Spleen (tissue), 11 donors: ENCODE measurements around the gene HGFAC. TPM values are rescaled to one million over a fixed set of nuclear protein-coding genes. Genes with fewer than 3 reads are reported as not detected.

Experiments used
- DNase-seq: peaks from one replicate; pipeline ENCODE4 v3.0.0-alpha.2; 2020
- H3K27ac ChIP-seq, 8 donors: fragments of 200-600 bp; sonication (generic) in 7 of 8; 1 replicate in 4 of 8; 2 replicates in 4 of 8; pipeline versions ENCODE4 v1.5.0 to v1.8.0; 2016 to 2021; ENCODE audit warnings: inconsistent platforms in 4 of 8, mild to moderate bottlenecking in 4 of 8, moderate library complexity in 1 of 8
- H3K27me3 ChIP-seq, 7 donors: fragments of 200-600 bp; sonication (generic) in 6 of 7; replicated peaks in 1 of 7; 1 replicate in 4 of 7; 2 replicates in 3 of 7; pipeline versions ENCODE4 v1.5.0 to v1.8.0; 2016 to 2021; ENCODE audit warnings: inconsistent platforms in 3 of 7, mild to moderate bottlenecking in 1 of 7
- H3K36me3 ChIP-seq, 6 donors: fragments of 200-600 bp; sonication (generic) in 5 of 6; 1 replicate in 4 of 6; 2 replicates in 2 of 6; pipeline versions ENCODE4 v1.5.0 to v1.8.0; 2016 to 2021; ENCODE audit warnings: inconsistent platforms in 2 of 6
- H3K4me1 ChIP-seq, 6 donors: fragments of 200-600 bp; sonication (generic) in 5 of 6; 1 replicate in 3 of 6; 2 replicates in 3 of 6; pipeline versions ENCODE4 v1.5.0 to v1.8.0; 2016 to 2021; ENCODE audit warnings: inconsistent platforms in 3 of 6
- H3K4me3 ChIP-seq, 8 donors: fragments of 200-600 bp; sonication (generic) in 7 of 8; 1 replicate in 4 of 8; 2 replicates in 4 of 8; pipeline versions ENCODE4 v1.5.0 to v1.8.0; 2016 to 2021; ENCODE audit warnings: inconsistent platforms in 4 of 8, mild to moderate bottlenecking in 4 of 8, moderate library complexity in 2 of 8
- H3K9me3 ChIP-seq, 8 donors: fragments of 200-600 bp; sonication (generic) in 7 of 8; 1 replicate in 4 of 8; 2 replicates in 4 of 8; pipeline versions ENCODE4 v1.5.0 to v1.8.0; 2016 to 2021; ENCODE audit warnings: inconsistent platforms in 4 of 8
- POLR2A ChIP-seq, 3 donors: fragments of 450-650 bp; IDR thresholded peaks; one replicate each; pipeline ENCODE4 v1.5.1; 2017; ENCODE audit warnings: antibody characterized with exemption in 3 of 3, mild to moderate bottlenecking in 1 of 3
- POLR2AphosphoS5 ChIP-seq, 3 donors: sonication (generic); formaldehyde crosslinking; IDR thresholded peaks; one replicate each; pipeline ENCODE4 v1.5.1; 2017; ENCODE audit warnings: antibody characterized with exemption in 3 of 3
- WGBS, 5 donors: extraction: QIAGEN DNeasy Blood & Tissue Kit in 3 of 5; methylation state at CpG; one replicate each; pipeline versions ENCODE4 v1.1.5 to v1.1.7; 2013 to 2018; 5-methylcytosine and 5-hydroxymethylcytosine counted together
- intact Hi-C: fragments of 100-400 bp; cut with DNase I; formaldehyde crosslinking; loops from one replicate; pipeline ENCODE4 v1.15.0; 2023; ENCODE audit warnings: low total_unique reads
- polyA plus RNA-seq, 3 donors: library from polyadenylated mRNA; stranded (reverse); fragments of 200-250 nt; gene quantifications; one replicate each; pipeline ENCODE4 v1.2.1, GENCODE V29; 2013
- total RNA-seq, 7 donors: library from RNA; depleted of rRNA in 3 of 7; stranded (reverse); fragments of >200 nt in 3 of 7; fragmentation: NEBNext Ultra II Directional in 4 of 7; extraction: Animal tissue kit (Norgen Biotek cat#: 25700) in 4 of 7; gene quantifications; one replicate each; pipeline versions ENCODE4 v1.1.0 to v1.2.1, GENCODE V29; 2016 to 2021
- TF ChIP-seq, protein P1 (sequence below), 11 experiments: fragments of 200-600 bp in 7 of 11; fragments of 450-650 bp in 4 of 11; sonication (generic) in 4 of 11; IDR thresholded peaks in 8 of 11; conservative IDR thresholded peaks in 3 of 11; 1 replicate in 7 of 11; 2 replicates in 4 of 11; pipeline versions ENCODE4 v1.4.0 to v1.8.0; 2016 to 2021; ENCODE audit warnings: antibody characterized with exemption in 11 of 11, inconsistent platforms in 4 of 11, mild to moderate bottlenecking in 1 of 11
- donor health status: healthy with polysubstance abuse.
- donor health status: DM: no; HTN: no; CAD: no; lungs with moderate emphysema.
- donor health status: DM: no; HTN: no; CAD: no.
- donor health status: Bipolar disorder and iron deficiency.
- donor health status: healthy.
- donor health status: DM: no; HTN: no; CAD: no.
- donor health status: DM: yes; HTN: yes; CAD: no.

HGFAC gene
- total and polyA plus RNA-seq, 10 donors: 0.11 to 0.47 (median 0.32) TPM; not detected in 5

DNA sequence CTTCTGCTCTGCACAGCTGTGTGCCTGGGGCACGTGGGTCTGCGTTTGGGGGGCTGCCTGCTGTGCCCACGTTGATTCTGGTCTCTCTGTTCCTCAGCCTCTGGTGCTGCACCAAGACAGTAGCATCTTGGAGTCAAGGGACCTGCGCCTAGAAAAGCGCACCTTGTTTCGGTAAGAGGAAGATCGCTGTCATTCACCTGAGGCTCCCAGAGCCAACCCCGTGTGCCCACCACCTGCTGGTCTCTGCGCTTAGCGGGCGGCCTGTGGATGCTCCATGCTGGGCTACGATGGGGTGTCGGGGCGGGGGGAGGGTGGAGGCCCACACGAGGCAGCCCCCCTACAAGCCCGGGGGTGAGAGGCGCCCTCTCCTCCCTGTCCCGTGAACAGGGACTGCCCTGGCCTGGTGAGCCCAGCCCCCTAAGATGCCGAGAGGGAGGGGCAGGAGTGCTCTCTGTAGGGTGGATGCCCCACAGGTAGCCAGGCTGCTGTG, 18.9 kb upstream of the HGFAC start:
- Histone ChIP-seq H3K27ac (no peak overlapping the region), H3K9me3 (no peaks in the 10 kb centered on the region), H3K36me3 (peaks cover 0 to 66% (median 3%) of the 10 kb centered on the region in 6 donors), H3K4me3 (no peak overlapping the region), H3K4me1 (no peaks in the 10 kb centered on the region), H3K27me3 (no peaks in the 10 kb centered on the region)
- TF ChIP-seq POLR2AphosphoS5 (IDR thresholded peaks at IDR 0.05) (no peak), POLR2A (IDR thresholded peaks at IDR 0.05) (no peak)
- TF ChIP-seq, protein P1, sequence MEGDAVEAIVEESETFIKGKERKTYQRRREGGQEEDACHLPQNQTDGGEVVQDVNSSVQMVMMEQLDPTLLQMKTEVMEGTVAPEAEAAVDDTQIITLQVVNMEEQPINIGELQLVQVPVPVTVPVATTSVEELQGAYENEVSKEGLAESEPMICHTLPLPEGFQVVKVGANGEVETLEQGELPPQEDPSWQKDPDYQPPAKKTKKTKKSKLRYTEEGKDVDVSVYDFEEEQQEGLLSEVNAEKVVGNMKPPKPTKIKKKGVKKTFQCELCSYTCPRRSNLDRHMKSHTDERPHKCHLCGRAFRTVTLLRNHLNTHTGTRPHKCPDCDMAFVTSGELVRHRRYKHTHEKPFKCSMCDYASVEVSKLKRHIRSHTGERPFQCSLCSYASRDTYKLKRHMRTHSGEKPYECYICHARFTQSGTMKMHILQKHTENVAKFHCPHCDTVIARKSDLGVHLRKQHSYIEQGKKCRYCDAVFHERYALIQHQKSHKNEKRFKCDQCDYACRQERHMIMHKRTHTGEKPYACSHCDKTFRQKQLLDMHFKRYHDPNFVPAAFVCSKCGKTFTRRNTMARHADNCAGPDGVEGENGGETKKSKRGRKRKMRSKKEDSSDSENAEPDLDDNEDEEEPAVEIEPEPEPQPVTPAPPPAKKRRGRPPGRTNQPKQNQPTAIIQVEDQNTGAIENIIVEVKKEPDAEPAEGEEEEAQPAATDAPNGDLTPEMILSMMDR (IDR thresholded peaks at IDR 0.05 in 8 of 11, conservative IDR thresholded peaks at IDR 0.05 in 3 of 11): no peak
- intact Hi-C loops: no loop called here
- WGBS, 5 donors: 88 to 96% (median 92%) methylated on average over 4 to 19 of the region's 19 CpGs
- no peak for DNase-seq

DNA sequence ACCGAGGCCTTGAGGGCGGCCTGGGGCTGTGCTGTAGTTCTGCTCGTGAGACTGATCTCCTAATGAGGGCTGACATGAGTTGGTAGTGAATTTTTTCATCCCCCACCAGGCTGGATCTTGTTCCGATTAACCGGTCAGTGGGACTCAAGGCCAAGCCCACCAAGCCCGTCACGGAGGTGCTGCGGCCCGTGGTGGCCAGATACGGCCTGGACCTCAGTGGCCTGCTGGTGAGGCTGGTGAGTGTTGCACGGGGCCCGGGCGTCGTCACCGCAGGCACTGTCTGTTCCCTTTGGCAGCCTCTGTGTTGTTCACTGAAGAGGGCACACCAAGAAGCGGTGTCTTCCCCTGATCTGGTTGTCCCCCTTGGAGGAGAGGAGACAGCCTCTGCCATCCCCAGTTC, 18.4 kb upstream of the HGFAC start:
- no peak overlapping the region for H3K4me3 ChIP-seq
- 89 to 97% (median 93%) methylated on average over 15 to 16 of the region's 16 CpGs for WGBS, 5 donors
- DNase-seq: no peak
- intact Hi-C loops: no loop called here
- no peak overlapping the region for H3K27ac ChIP-seq
- no peaks in the 10 kb centered on the region for H3K9me3 ChIP-seq
- H3K36me3 ChIP-seq: peaks cover 0 to 63% (median 0%) of the 10 kb centered on the region in 6 donors
- no peak for TF ChIP-seq POLR2AphosphoS5 (IDR thresholded peaks at IDR 0.05)
- TF ChIP-seq, protein P1 (IDR thresholded peaks at IDR 0.05 in 8 of 11, conservative IDR thresholded peaks at IDR 0.05 in 3 of 11): no peak
- TF ChIP-seq POLR2A (IDR thresholded peaks at IDR 0.05): no peak
- H3K4me1 ChIP-seq: no peaks in the 10 kb centered on the region
- H3K27me3 ChIP-seq: no peaks in the 10 kb centered on the region

DNA sequence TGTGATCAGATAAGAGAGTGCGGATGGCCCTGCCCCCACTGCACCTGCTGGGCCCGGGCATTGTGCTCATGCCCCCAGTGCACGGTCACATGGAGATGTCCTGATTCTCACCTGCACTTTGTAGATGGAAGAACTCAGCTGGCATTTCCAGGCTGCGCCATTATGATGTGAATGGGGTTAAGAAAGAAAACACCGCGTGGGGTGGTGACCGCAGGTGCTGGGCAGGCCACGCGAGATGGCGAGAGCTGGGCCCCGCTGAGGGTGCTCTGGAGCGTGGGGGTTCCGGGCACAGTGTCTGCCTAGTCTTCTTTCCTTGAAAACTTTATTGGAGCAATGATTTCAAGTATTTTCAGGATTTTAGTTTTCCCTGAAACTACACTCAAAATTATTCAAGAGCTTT, 17.8 kb upstream of the HGFAC start:
- Histone ChIP-seq H3K36me3 (peaks cover 0 to 66% (median 0%) of the 10 kb centered on the region in 6 donors), H3K27ac (no peak overlapping the region), H3K27me3 (no peaks in the 10 kb centered on the region), H3K4me1 (no peaks in the 10 kb centered on the region), H3K4me3 (no peak overlapping the region), H3K9me3 (no peaks in the 10 kb centered on the region)
- 91 to 97% (median 95%) methylated on average over 13 of the region's 13 CpGs for WGBS, 5 donors
- DNase-seq: no peak
- intact Hi-C loops: no loop called here
- TF ChIP-seq, protein P1 (IDR thresholded peaks at IDR 0.05 in 8 of 11, conservative IDR thresholded peaks at IDR 0.05 in 3 of 11): no peak
- TF ChIP-seq POLR2A (IDR thresholded peaks at IDR 0.05): no peak
- no peak for TF ChIP-seq POLR2AphosphoS5 (IDR thresholded peaks at IDR 0.05)

DNA sequence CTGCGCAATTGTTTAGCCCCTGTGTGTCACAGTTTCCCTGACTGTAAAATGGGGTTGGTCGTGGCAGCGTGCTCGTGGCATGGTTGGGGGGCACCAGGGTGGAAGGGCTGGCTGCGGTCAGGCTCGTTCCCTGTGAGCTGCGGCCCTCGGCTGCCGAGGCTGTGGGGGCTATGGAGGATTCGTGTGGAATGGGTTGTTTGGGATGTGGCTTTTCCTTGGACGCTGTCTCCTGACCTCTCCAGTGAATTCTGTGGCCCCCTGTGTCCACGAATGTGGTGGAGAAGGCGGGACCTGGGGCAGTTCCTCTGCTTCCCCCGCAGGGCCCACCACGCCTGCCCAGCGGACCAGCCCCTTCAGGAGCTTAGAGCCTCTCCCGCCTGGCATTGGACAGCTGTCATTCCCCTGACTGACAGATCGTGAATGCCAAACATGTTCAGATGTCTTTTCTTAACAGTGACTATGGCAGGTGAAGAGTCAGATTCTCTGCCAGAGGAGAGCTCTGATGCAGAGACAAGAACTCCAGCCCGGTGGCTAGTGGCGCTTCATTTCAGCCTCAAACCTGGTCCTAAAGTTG, 17.2 kb upstream of the HGFAC start:
- peaks cover 0 to 72% (median 0%) of the 10 kb centered on the region in 6 donors for H3K36me3 ChIP-seq

More for the DNA sequence above, 17.2 kb upstream of the HGFAC start:
- Histone ChIP-seq H3K27me3 (no peaks in the 10 kb centered on the region), H3K4me1 (no peaks in the 10 kb centered on the region), H3K4me3 (no peak overlapping the region), H3K9me3 (no peaks in the 10 kb centered on the region), H3K27ac (no peak overlapping the region)
- TF ChIP-seq POLR2AphosphoS5 (IDR thresholded peaks at IDR 0.05): no peak
- no peak for TF ChIP-seq POLR2A (IDR thresholded peaks at IDR 0.05)
- no peak for DNase-seq
- intact Hi-C loops: no loop called here
- WGBS, 5 donors: 86 to 95% (median 91%) methylated on average over 17 to 20 of the region's 20 CpGs
